ENCODE data around the gene TANGO2.

The TANGO2 gene

DNA sequence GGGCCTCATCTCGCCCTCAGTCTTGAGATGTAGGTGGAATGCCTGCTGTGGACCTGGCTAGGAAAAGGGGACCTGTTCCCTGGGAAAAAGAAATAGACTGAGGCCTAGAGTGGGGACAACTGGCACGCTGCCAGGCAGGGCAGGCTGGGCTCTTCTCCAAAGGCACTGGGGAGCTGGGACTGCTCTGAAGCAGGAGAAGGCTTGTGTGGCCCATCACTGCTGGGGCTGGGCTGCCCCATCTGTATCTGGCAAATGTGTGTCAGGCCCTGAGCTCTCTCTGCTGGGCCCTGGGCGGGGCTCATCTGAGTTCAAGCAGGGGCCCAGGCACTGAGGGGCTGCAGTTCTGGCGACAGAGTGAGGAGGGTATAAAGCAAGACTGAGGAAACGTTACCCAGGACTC lies 37.2 kb upstream of the TANGO2 start:
- ATAC-seq: no peak

DNA sequence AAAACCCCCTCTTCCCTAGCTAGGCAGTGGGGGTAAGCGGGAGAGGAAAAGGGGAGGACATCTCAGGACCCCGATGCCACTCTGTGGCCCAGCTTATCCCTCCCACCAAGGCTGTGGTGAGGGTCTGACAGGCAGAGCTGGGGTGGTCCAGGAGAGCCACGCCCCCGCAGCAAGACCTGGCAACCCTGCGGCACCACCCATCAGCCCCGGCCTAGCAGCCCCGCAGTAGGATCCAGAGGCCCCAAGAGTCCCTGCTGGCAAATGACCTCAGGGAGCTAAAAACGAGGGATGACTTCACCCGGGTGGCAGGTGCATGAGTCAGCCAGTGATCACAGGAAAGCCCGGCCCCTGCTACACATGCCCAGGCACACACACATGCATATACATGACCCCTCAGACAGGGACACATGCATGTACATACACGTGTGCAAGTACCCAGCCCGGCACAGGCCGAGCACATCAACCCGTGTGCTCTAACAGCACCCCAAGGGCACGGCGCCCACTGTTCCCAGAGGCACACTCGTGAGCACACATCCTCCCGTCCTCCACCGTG lies 36.6 kb upstream of the TANGO2 start:
- ATAC-seq: no peak

DNA sequence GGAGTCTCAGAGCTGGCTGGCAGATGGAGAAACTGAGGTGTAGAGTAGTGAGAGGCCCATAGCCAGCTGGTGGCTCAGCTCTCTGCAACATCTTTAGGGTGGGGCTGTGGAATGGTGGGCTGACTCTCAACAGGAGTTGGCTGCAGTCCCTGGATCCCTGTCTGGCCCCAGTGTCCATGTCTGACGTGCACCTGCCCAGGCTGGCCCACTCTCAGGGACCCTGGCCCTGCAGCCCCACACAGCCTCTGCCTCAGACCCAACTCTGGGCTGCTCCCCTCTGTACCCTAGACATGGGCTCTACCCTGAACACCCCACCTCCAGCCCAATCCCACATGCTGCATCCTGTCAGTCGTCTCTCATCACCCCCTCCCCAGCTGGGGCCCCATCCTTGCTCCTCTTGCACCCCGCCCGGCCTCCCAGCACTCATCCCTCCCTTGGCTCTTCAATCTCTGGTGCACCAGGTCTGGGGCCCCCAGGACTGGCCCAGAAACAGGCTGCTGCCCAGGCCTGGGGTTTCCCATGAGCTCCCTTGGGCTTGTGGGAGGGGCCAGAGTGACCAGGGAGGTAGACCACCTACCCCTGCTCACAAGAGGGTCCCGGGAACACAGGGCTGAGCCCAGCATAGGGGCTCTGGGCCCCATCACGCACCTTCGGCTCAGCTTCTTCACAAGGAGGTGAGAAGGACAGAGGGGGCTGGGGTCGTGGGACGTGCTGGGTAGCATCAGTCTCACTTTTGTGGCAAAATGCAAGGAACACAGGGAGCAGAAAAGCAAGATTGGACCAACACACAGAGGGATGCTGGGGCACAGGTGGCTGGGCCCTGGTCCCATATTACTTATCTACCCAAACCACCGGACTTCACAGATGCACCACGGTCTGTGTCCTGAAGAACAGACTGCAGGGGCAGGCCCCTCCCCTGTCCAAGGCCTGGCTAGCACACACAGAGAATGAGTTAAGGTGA lies 35.8 kb upstream of the TANGO2 start:
- ATAC-seq: no peak

DNA sequence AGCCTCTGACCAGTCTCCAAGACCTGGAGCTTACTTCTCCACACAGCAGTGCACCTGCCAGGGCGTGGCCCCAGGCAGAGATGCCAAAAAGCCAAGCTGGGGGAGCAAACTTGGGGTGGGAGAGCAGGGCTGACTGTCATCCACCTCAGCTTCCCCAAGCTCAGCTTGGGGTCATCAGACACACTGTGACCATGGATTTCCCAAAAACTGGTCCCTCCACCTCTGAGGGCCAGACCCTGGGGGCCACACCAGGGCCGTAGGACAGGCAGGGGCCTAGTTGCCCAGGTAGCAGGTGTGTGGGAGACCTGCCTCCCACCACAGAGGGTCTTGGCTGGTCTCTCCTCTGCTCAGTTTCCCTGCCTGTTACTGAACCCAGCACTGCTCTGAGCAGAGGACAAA lies 34.9 kb upstream of the TANGO2 start:
- no peak for ATAC-seq

DNA sequence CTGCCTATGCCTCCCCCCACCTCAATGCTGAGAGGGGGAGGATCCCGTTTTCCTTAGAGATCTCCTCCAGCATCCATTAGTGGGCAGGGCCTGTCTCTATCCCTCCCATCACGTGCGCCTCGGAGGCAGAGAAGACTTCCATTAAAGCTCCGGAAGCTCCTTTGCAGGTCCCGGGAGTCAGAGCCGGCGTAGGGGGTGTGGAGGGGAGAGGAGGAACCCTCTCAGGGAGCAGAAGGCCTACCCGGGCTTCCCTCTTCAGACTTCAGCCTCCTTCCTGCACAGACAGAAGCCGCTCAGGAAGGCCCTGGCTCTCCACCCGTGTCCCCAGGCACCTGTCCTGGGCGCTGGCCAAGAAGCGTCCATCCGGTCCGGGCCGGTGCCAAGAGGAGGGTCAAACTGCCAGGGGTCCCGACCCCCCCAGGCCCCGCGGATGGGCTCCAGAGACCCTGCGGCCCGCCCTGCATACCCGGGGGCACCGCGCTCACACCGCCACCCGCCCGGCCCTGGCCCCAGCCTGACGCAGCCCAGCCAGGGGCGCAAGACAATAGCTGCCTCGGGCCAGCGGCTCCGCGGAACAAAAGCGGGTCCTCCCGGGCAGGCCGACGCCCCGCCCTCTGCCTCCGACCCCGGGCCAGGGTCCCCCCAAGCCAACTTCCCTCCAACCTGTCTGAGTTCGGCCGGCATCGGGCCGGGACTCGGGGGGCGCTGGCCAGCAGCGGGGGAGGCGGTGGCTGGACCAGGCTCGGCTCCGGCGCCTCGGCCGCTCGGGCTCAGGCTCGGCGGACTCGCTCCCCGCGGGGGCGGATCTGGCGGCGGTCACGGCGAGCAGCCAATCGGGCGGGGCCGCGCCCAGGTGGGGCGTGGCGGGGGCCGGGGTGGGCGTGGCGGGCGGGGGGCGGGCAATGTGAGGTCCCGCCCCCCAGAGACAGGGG lies 34.2 kb upstream of the TANGO2 start:
- peak; percentile 74 to 78 for ATAC-seq

DNA sequence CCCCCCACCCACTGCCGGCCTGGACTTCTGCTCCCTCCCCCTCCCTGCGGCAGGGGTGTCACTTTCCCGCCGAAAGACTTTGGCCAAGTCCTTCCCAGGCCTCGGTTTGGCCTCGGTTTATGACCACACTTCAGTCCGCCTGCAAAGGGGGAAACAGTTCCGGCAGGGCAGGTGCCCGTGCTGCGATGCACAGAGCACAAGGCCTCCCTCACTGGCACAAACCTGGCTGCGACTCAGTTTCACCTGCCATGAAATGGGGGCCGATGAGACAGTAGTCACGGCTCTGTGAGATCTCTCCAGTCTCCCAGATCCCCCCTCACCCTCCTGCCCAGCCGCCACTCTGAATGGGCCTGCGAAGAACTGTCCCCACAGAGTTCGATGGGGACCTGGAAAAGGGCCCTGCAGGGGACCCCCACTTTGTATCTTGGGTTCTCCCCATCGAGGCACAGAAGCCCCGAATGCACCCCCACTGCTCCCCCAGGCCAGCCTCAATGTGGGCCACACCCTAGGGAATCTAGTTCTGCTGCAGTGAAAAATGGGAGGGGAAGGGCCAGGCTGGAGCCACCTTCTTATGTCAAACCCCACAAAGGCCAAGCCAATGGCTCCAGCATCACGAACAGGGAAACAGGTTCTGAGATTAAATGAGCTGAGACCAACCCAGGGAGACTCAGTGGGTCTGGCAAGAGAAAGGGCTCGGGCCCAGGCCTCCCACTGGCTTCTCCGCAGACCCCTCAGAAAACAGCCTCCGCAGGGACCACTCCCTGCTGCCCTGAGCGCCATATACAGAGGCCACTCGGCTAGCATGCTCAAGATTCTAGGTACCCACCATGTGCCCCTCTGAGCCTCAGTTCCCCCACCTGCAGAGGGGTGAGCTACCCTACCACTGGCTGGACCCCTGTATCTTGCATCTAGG lies 33.3 kb upstream of the TANGO2 start:
- no peak for ATAC-seq

DNA sequence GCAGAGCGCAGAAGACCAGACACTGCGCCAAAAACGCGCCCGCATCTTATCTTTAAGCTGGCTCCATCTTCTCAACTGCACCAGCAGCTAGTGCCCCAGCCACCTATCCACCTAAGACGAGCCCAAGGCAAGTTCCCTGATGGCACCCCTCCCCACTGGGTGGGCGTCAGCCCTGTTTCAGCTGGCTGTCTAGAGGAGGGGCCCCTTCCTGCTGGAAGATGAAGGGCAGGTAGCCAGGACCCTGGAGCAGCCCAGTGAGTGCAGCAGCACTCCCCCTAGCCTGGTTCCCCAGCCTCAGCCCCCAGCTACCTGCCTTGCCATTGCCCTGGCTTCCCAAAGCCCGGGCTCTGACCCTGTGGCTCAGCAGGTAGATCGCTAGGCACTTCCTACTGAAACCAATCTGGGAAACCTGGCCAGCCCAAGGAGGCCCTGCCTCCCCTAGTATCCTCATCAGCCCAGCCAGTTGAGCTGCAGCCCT lies 32.5 kb upstream of the TANGO2 start:
- no peak for ATAC-seq

DNA sequence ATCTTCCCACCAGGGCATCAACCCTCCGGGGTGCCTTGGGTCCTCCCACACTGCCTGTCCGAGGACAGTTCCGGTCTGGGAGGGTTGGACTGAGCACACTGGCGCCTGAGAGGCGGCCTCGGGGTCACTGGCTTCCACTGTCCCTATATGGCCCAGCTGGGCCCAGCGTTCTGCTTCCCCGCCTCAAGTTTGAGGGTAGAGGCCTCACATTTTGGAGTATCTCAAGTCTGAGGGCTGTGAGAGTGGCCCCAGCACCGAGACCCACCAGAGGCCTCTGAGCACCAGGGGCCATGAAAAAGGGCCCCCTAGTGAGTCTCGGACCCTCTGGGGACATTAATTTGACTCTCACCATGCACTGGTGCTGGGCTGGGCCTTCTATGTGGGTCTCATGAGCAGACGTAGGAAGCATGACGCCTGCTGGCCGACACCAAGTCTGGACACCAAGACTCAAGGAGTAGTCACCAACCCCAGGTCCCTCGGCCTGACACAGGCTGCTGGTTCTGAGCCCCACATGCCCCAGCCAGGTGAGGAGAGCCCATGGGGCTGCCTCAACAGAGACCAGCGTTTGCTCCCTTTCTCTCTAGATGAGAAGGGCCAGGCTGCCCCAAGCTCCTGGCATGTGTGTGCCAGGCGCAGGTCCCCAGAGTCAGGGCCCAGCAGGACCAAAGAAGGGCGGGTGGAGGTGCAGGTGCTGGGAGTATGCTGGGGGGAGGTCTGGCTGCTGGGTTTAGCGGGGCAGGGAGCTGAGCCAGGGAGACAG lies 31.8 kb upstream of the TANGO2 start:
- no peak for ATAC-seq

DNA sequence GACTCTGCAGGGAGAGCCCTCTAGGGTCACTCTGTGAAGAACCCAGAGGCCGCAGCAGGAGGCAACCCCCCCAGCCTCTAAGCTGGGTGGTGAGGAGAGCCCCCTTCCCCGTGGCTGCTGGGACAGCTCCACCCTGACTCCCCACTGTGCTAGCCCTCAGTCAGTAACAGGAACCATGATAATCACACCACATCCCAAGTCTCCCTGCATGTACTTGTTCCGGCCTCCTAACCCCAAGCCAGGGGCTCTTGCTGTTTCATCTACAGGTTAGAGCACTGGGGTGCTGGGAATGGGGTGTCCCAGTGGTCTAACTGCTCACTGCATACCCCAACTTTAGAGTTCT lies 31.2 kb upstream of the TANGO2 start:
- ATAC-seq: no peak

DNA sequence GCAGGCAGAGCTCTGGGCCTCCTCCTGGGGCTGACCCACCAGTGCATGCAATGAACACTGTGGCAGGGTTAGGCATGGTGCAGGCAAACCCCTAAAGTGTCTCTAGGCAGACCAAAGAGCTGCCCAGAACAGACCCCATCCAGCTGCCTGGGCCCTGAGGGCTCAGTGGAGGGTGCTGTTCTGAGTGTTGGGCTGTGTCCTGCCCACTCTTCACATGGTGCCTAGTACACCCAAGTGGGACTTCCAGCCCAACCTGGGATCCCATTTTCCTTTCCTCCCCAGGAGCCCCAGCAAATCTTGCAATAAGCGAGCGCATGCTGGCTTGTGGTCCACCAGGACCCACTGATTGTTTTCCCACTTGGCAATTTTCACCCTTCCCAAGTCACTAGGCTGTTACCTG lies 30.7 kb upstream of the TANGO2 start:
- ATAC-seq: no peak

DNA sequence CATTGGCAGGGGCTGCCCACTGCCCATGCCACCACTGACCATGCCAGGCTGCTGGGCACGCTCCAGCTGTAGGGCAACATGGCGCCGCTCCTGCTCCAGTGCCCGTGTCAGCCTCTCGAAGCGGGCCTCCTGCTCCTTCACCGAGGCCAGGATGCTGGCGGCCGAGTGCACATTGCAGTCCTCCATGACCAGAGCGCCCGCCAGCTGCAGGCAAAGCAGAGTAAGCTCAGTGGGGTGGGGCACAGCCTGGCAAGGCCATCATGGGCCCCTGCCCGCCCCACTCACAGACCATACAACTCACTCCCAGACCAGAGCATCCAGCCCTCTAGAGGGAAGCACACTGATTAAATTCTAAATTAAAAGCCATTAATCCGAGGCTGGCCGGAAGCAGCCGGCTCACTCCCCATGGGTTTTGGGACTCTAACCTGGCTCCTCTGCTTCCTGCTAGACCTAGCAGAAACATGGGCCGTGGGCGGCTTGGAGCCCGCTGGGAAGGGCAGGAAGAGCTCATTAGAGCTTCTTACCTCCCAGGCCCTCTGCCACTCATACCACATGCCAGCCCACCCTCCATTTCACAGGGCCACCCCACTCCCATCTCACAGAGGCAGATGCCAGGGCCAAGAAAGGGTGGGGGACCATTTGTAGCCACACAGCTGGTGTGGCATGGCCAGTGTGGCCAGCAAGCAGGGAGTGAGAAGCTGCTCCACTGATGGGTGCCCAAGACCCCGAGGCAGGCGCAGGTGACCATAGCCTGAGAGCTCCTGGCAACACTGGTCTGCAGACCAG lies 30.1 kb upstream of the TANGO2 start:
- ATAC-seq: no peak

DNA sequence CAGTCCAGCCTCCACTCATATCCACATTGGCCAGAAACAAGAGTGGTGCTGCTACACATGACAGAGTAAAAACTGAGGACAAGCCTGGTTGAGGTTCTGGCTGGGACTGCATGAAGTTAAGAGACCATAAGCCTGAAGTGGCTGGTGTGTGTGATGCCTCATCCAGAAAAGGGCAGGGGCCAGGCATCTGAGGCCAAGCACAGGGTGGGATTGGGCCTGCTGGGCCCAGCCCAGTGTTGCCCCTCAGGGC lies 29.6 kb upstream of the TANGO2 start:
- ATAC-seq: no peak

DNA sequence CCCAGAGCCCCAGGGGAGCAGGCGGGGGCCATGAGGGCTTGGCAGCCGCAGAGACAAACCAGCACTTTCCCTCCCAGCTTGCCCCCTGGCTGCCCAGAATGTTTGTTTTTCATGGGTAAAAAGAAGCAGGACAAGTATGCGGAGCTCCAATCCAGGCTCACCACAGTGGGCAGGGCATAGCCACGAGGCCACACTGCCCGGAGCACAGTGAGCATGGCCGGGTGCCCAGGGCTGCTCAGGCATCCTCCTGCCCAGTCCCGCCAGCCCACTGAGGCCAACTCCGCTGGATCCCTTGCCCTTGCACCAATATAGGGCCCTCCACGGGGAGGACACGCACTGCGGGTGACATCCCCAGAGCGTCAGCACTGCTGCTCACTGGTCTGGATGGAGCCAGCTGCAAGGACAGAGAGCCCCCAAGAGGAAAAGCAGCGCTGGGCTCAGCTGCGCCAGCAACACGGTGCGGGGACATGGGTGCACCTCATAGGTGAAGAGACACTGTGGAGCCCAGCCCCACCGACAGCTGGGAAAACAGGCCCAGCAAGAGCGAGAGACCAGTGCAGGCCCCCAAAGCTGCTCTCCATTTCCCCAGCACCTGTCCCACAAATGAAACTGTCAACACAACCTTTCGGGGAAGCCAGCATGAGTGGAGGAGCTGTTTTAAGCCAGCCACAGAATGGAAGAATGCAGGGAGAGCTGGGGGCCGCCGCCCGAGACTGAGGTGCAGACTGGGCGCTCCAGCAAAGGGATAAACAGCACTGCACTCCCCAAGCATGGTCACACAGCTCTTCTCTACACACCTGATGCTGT lies 29.1 kb upstream of the TANGO2 start:
- ATAC-seq: no peak

DNA sequence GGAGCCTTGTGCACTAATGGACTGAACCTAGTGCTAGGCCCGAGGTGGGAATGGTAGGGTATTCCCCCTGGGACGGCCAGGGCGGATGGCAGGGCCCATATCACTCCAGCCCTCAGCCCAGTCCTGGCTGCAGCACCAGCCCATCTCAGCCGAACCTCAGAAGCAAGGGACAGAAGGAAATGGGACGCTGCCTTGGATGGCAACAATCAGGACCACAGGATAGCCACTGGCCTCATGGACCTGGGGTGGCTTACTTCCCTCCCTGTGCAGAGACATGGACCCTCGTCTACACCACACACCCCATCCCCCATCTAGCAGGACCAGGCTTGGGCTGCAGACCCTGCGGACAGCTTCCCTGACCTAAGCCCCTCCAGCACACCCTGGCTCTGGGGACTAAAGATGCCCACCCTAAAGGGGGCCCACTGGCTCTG lies 28.4 kb upstream of the TANGO2 start:
- ATAC-seq: no peak

DNA sequence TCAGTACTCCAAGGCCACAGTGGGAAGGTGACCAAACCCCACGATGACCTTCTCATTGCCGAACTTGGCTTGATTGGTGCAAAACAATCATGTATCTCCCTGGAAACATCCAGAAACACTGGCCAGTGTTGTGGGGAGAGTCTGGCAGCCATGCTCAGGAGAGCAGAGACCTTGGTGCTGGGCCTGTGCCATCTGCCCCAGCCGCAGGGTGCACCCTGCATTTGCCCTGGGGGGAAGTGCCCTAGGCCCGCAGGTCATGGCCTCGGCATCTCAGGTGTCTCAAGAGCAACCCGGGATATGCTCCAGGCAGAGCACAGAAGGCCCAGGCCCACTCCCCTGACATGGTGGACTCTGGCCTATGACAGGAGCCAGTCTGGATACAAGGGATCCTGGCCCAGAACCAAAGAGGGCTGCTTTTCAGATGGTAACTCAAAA lies 28.0 kb upstream of the TANGO2 start:
- ATAC-seq: no peak

DNA sequence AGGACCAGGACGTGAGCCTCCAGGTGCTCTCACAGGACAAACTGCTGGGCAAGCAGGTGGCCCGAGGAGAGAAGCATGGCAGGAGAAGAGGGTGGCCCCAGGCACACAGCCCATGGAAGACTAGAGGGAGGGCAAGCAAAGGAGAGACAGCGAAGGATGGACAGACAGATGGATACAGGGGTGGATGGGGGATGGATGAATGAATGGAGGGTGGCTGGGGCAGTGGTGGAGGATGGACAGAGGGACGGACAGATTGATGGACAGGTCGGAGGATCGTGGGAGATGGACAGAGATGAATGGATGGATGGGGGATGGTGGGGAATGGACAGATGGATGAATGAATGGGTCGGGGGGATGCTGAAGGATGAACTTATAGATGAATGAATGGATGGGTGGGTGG lies 27.0 kb upstream of the TANGO2 start:
- ATAC-seq: no peak

DNA sequence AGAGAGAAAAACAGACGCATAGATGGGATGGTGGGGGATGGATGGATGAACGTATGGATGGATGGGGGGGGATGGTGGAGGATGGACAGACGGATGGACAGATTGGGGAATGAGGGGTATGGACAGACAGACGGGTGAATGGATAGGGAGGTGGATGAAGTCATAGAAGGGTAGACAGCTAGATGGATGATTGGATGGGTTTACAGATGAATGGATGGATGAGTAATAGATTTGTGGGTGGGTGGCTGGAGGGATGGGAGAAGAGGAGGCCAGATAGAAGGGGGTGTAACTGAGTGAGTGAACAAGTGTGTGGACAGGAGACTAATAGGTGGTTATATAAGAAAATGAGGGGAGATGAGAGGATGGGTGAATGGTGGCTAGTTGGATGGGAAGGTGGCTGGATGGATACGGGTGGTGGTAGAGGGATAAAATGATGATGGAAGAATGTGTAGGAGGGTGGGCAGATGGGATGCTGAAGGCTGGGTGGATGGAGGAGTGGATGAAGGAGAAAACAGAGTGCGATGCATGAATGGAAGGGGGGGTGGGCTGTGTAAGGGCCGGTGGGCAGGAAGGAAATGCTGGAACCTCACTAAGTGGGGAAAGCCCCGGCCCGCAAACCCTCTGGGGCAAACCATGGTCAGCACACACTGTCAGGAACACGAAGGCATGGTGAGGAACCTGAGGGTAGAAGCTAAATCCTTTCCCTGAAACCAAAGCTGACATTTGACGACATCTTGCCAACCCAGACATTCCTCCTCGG lies 25.9 kb upstream of the TANGO2 start:
- no peak for ATAC-seq

DNA sequence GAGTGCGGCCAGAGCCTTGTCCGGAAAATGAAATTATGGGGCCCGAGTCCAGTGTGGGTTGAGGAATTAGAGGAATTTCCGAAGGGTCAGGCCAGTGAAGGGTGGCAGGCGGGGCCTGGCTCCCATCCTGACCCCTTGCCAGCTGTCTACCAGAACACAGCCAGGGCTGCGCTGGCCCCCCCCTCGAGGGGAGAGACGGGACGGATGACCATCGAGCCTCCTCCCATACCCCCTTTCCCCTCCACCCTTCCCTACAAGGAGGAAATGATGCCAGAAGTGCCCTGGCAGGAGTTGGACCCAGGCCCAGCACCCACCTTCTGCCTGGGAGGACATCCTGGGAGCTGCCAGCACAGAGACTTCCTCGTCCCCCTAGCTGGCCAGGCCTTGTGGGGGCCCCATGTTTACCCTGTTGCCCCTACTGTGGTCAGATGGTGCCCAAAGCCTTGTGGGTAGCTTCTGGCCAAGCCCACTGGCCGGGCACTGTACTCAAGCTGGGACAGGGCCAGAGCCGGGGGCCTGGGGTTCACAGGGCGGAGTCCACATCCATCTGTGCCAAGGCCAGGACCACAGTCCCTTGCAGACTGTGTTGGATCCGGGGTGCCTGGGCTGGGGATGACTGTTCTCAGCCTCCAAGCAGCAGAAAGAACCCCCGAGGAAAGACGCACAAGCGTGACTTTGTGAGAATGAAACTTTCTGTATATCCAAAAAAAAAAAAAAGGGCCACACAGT lies 25.1 kb upstream of the TANGO2 start:
- no peak for ATAC-seq

Data from activated CD4-positive, CD25-positive, alpha-beta regulatory T cell treated with anti-CD3 and anti-CD28 coated beads, Interleukin-2, amount 50 U/mL, for 24 hours (primary cell).